ENCODE measurements around the gene COX10.
A peak's percentile ranks its signal among the peaks of the same experiment; 100 is the strongest.
"Not testable (repeated sequence)": the region's sequence is repeated elsewhere in the genome, so short reads cannot be mapped to it uniquely, and the experiment has no call there.

Gene COX10

GRCh38 chr17:14069251-14070021 is at the start of gene COX10:
TSS of gene COX10 (plus strand) at chr17:14069504. CDS start at chr17:14069606, 102 bp downstream.
- H3K27ac ChIP-seq (ENCODE audit: low read length), result peak within 1 kb of the TSS; percentile 91

GRCh38 chr17:14021651-14022294 is 47.5 kb upstream of the COX10 start:
- not testable (repeated sequence) for H3K27me3 ChIP-seq (ENCODE audit: low read depth, low read length); H3K27ac ChIP-seq (ENCODE audit: low read length); H3K9me3 ChIP-seq (ENCODE audit: control insufficient read depth in 1 of 2, low read length in 2 of 2)

More at GRCh38 chr17:14069251-14070021, at the start of gene COX10:
- no peaks in the 10 kb centered on the region for H3K36me3 ChIP-seq (ENCODE audit: control insufficient read depth in 1 of 2, insufficient read depth in 2 of 2, low read length in 2 of 2)
- peaks cover 13 to 22% of the 10 kb centered on the region in 2 donors for H3K4me1 ChIP-seq (ENCODE audit: control insufficient read depth in 1 of 2, insufficient read depth in 2 of 2, low read length in 2 of 2)
- H3K4me3 ChIP-seq (ENCODE audit: low read depth in 1 of 2, low read length in 2 of 2), result peak within 1 kb of the TSS; percentile 99 to 100
- H3K9me3 ChIP-seq (ENCODE audit: control insufficient read depth in 1 of 2, low read length in 2 of 2), result no peaks in the 10 kb centered on the region
- H3K27me3 ChIP-seq (ENCODE audit: low read depth, low read length), result no peaks in the 10 kb centered on the region

GRCh38 chr17:14029755-14030154 is 39.5 kb upstream of the COX10 start:
- not testable (repeated sequence) for H3K27ac ChIP-seq (ENCODE audit: low read length); H3K9me3 ChIP-seq (ENCODE audit: control insufficient read depth in 1 of 2, low read length in 2 of 2); H3K4me1 ChIP-seq (ENCODE audit: control insufficient read depth in 1 of 2, insufficient read depth in 2 of 2, low read length in 2 of 2); H3K36me3 ChIP-seq (ENCODE audit: control insufficient read depth in 1 of 2, insufficient read depth in 2 of 2, low read length in 2 of 2); H3K4me3 ChIP-seq (ENCODE audit: low read depth in 1 of 2, low read length in 2 of 2); H3K27me3 ChIP-seq (ENCODE audit: low read depth, low read length)

More at GRCh38 chr17:14021651-14022294, 47.5 kb upstream of the COX10 start:
- not testable (repeated sequence) for H3K4me3 ChIP-seq (ENCODE audit: low read depth in 1 of 2, low read length in 2 of 2); H3K4me1 ChIP-seq (ENCODE audit: control insufficient read depth in 1 of 2, insufficient read depth in 2 of 2, low read length in 2 of 2); H3K36me3 ChIP-seq (ENCODE audit: control insufficient read depth in 1 of 2, insufficient read depth in 2 of 2, low read length in 2 of 2)

GRCh38 chr17:14032234-14032633 is 37.1 kb upstream of the COX10 start:
- H3K4me1 ChIP-seq (ENCODE audit: control insufficient read depth in 1 of 2, insufficient read depth in 2 of 2, low read length in 2 of 2), result no peaks in the 10 kb centered on the region
- H3K27ac ChIP-seq (ENCODE audit: low read length), result no peak overlapping the region
- H3K9me3 ChIP-seq (ENCODE audit: control insufficient read depth in 1 of 2, low read length in 2 of 2), result no peaks in the 10 kb centered on the region
- H3K36me3 ChIP-seq (ENCODE audit: control insufficient read depth in 1 of 2, insufficient read depth in 2 of 2, low read length in 2 of 2), result peaks cover 7 to 9% of the 10 kb centered on the region in 2 donors
- H3K27me3 ChIP-seq (ENCODE audit: low read depth, low read length), result no peaks in the 10 kb centered on the region
- no peak overlapping the region for H3K4me3 ChIP-seq (ENCODE audit: low read depth in 1 of 2, low read length in 2 of 2)

GRCh38 chr17:14033166-14033565 is 36.1 kb upstream of the COX10 start:
- H3K36me3 ChIP-seq (ENCODE audit: control insufficient read depth in 1 of 2, insufficient read depth in 2 of 2, low read length in 2 of 2), result peaks cover 7 to 9% of the 10 kb centered on the region in 2 donors
- no peak overlapping the region for H3K4me3 ChIP-seq (ENCODE audit: low read depth in 1 of 2, low read length in 2 of 2)
- no peaks in the 10 kb centered on the region for H3K9me3 ChIP-seq (ENCODE audit: control insufficient read depth in 1 of 2, low read length in 2 of 2)
- H3K27ac ChIP-seq (ENCODE audit: low read length), result no peak overlapping the region
- H3K27me3 ChIP-seq (ENCODE audit: low read depth, low read length), result no peaks in the 10 kb centered on the region
- peaks cover 0 to 2% of the 10 kb centered on the region in 2 donors for H3K4me1 ChIP-seq (ENCODE audit: control insufficient read depth in 1 of 2, insufficient read depth in 2 of 2, low read length in 2 of 2)

- H3K36me3 ChIP-seq (ENCODE audit: control insufficient read depth in 1 of 2, insufficient read depth in 2 of 2, low read length in 2 of 2), result peaks cover 7 to 9% of the 10 kb centered on the region in 2 donors
- H3K27ac ChIP-seq (ENCODE audit: low read length), result no peak overlapping the region
- no peaks in the 10 kb centered on the region for H3K9me3 ChIP-seq (ENCODE audit: control insufficient read depth in 1 of 2, low read length in 2 of 2)
- H3K4me1 ChIP-seq (ENCODE audit: control insufficient read depth in 1 of 2, insufficient read depth in 2 of 2, low read length in 2 of 2), result peaks cover 0 to 6% of the 10 kb centered on the region in 2 donors
- H3K27me3 ChIP-seq (ENCODE audit: low read depth, low read length), result no peaks in the 10 kb centered on the region
- no peak overlapping the region for H3K4me3 ChIP-seq (ENCODE audit: low read depth in 1 of 2, low read length in 2 of 2)
Measured at GRCh38 chr17:14037453-14037852, 31.9 kb upstream of the COX10 start.

GRCh38 chr17:14038206-14038605 is 31.1 kb upstream of the COX10 start:
- no peak overlapping the region for H3K4me3 ChIP-seq (ENCODE audit: low read depth in 1 of 2, low read length in 2 of 2)
- no peaks in the 10 kb centered on the region for H3K9me3 ChIP-seq (ENCODE audit: control insufficient read depth in 1 of 2, low read length in 2 of 2)
- peaks cover 7 to 9% of the 10 kb centered on the region in 2 donors for H3K36me3 ChIP-seq (ENCODE audit: control insufficient read depth in 1 of 2, insufficient read depth in 2 of 2, low read length in 2 of 2)
- no peak overlapping the region for H3K27ac ChIP-seq (ENCODE audit: low read length)
- peaks cover 0 to 6% of the 10 kb centered on the region in 2 donors for H3K4me1 ChIP-seq (ENCODE audit: control insufficient read depth in 1 of 2, insufficient read depth in 2 of 2, low read length in 2 of 2)
- no peaks in the 10 kb centered on the region for H3K27me3 ChIP-seq (ENCODE audit: low read depth, low read length)

- no peaks in the 10 kb centered on the region for H3K27me3 ChIP-seq (ENCODE audit: low read depth, low read length)
- H3K36me3 ChIP-seq (ENCODE audit: control insufficient read depth in 1 of 2, insufficient read depth in 2 of 2, low read length in 2 of 2), result no peaks in the 10 kb centered on the region
- H3K4me1 ChIP-seq (ENCODE audit: control insufficient read depth in 1 of 2, insufficient read depth in 2 of 2, low read length in 2 of 2), result peaks cover 0 to 6% of the 10 kb centered on the region in 2 donors
- no peak overlapping the region for H3K4me3 ChIP-seq (ENCODE audit: low read depth in 1 of 2, low read length in 2 of 2)
- H3K9me3 ChIP-seq (ENCODE audit: control insufficient read depth in 1 of 2, low read length in 2 of 2), result no peaks in the 10 kb centered on the region
- no peak overlapping the region for H3K27ac ChIP-seq (ENCODE audit: low read length)
Measured at GRCh38 chr17:14042411-14042810, 26.9 kb upstream of the COX10 start.

- Histone ChIP-seq H3K36me3 (ENCODE audit: control insufficient read depth in 1 of 2, insufficient read depth in 2 of 2, low read length in 2 of 2) (no peaks in the 10 kb centered on the region), H3K4me1 (ENCODE audit: control insufficient read depth in 1 of 2, insufficient read depth in 2 of 2, low read length in 2 of 2) (no peaks in the 10 kb centered on the region), H3K9me3 (ENCODE audit: control insufficient read depth in 1 of 2, low read length in 2 of 2) (no peaks in the 10 kb centered on the region), H3K27ac (ENCODE audit: low read length) (no peak overlapping the region), H3K4me3 (ENCODE audit: low read depth in 1 of 2, low read length in 2 of 2) (no peak overlapping the region), H3K27me3 (ENCODE audit: low read depth, low read length) (no peaks in the 10 kb centered on the region)
Measured at GRCh38 chr17:14044702-14045101, 24.6 kb upstream of the COX10 start.

- peaks cover 0 to 5% of the 10 kb centered on the region in 2 donors for H3K36me3 ChIP-seq (ENCODE audit: control insufficient read depth in 1 of 2, insufficient read depth in 2 of 2, low read length in 2 of 2)
- H3K9me3 ChIP-seq (ENCODE audit: control insufficient read depth in 1 of 2, low read length in 2 of 2), result no peaks in the 10 kb centered on the region
- no peak overlapping the region for H3K27ac ChIP-seq (ENCODE audit: low read length)
- H3K4me1 ChIP-seq (ENCODE audit: control insufficient read depth in 1 of 2, insufficient read depth in 2 of 2, low read length in 2 of 2), result no peaks in the 10 kb centered on the region
- no peak overlapping the region for H3K4me3 ChIP-seq (ENCODE audit: low read depth in 1 of 2, low read length in 2 of 2)
- H3K27me3 ChIP-seq (ENCODE audit: low read depth, low read length), result no peaks in the 10 kb centered on the region
Measured at GRCh38 chr17:14046978-14047377, 22.3 kb upstream of the COX10 start.

GRCh38 chr17:14047591-14047990 is 21.7 kb upstream of the COX10 start:
- peaks cover 0 to 5% of the 10 kb centered on the region in 2 donors for H3K36me3 ChIP-seq (ENCODE audit: control insufficient read depth in 1 of 2, insufficient read depth in 2 of 2, low read length in 2 of 2)
- no peak overlapping the region for H3K4me3 ChIP-seq (ENCODE audit: low read depth in 1 of 2, low read length in 2 of 2)
- no peaks in the 10 kb centered on the region for H3K27me3 ChIP-seq (ENCODE audit: low read depth, low read length)
- H3K4me1 ChIP-seq (ENCODE audit: control insufficient read depth in 1 of 2, insufficient read depth in 2 of 2, low read length in 2 of 2), result no peaks in the 10 kb centered on the region
- H3K9me3 ChIP-seq (ENCODE audit: control insufficient read depth in 1 of 2, low read length in 2 of 2), result no peaks in the 10 kb centered on the region
- no peak overlapping the region for H3K27ac ChIP-seq (ENCODE audit: low read length)
